IMR-90 (cell line): ENCODE data around the gene MSMO1. TPM values are rescaled to one million over a fixed set of nuclear protein-coding genes. Genes with fewer than 3 reads are reported as not detected.

Experiments used
- ATAC-seq: fragments of 200-7000 bp; cut with Tn5 transposase; 2 replicates; pipeline ENCODE4 v1.9.1; 2020; ENCODE audit warnings: low read depth, mild to moderate bottlenecking, moderate library complexity
- BruUV-seq: library from RNA; stranded (reverse); fragments of 400-500 nt; replicated peaks from 2 replicates; lab custom pipeline; 2021; lab: Mats Ljungman, UMichigan
- CTCF ChIA-PET: fragments of 300-600 bp; formaldehyde crosslinking; extraction: SDS; loops from one replicate; lab custom pipeline; 2021; ENCODE audit warnings: antibody characterized with exemption; lab: Yijun Ruan, JAX
- POLR2A ChIA-PET: fragments of 300-600 bp; sonication (Branson Sonifier 250); formaldehyde crosslinking; loops from one replicate; lab custom pipeline; 2022; ENCODE audit warnings: antibody characterized with exemption; ENCODE audit not compliant: unreplicated experiment; lab: Charles Lee
- DNase-seq: peaks from one replicate; pipeline ENCODE4 v3.0.0; 2013
- H2AFZ ChIP-seq: replicated peaks from 2 replicates; pipeline ENCODE3; 2013; ENCODE audit warnings: low read length, mild to moderate bottlenecking; ENCODE audit not compliant: poor library complexity
- H2AK5ac ChIP-seq: 2 replicates; pipeline ENCODE4 v1.6.1; 2013; ENCODE audit warnings: low read depth, low read length, inconsistent platforms
- H2AK9ac ChIP-seq: replicated peaks from 2 replicates; pipeline ENCODE3; 2013; ENCODE audit warnings: mild to moderate bottlenecking, low read depth, low read length, moderate library complexity; ENCODE audit not compliant: poor library complexity
- H2BK120ac ChIP-seq: 2 replicates; pipeline ENCODE4 v1.6.1; 2013; ENCODE audit warnings: low read depth, low read length, inconsistent platforms
- H2BK15ac ChIP-seq: 3 replicates; pipeline ENCODE4 v1.6.1; 2013; ENCODE audit warnings: low read depth, low read length, inconsistent platforms
- H2BK20ac ChIP-seq: 2 replicates; pipeline ENCODE4 v1.6.1; 2013; ENCODE audit warnings: low read depth, mild to moderate bottlenecking, inconsistent platforms, low read length, moderate library complexity
- H2BK5ac ChIP-seq: 2 replicates; pipeline ENCODE4 v1.6.1; 2013; ENCODE audit warnings: mild to moderate bottlenecking, low read depth, low read length, inconsistent platforms; ENCODE audit not compliant: poor library complexity, severe bottlenecking
- H3K14ac ChIP-seq: replicated peaks from 2 replicates; pipeline ENCODE4 v1.6.1; 2013; ENCODE audit warnings: low read depth, low read length, inconsistent platforms
- H3K18ac ChIP-seq: 2 replicates; pipeline ENCODE4 v1.6.1; 2013; ENCODE audit warnings: low read depth, low read length, control low read depth
- H3K23ac ChIP-seq: 2 replicates; pipeline ENCODE4 v1.6.1; 2013; ENCODE audit warnings: low read depth, low read length, inconsistent platforms
- H3K27ac ChIP-seq: 2 replicates; pipeline ENCODE4 v1.5.1; 2013; ENCODE audit warnings: mild to moderate bottlenecking, control low read depth, low read length; ENCODE audit not compliant: insufficient read depth
- H3K27me3 ChIP-seq: 2 replicates; pipeline ENCODE4 v1.6.1; 2013; ENCODE audit warnings: low read length; ENCODE audit not compliant: control insufficient read depth, insufficient read depth
- H3K36me3 ChIP-seq: 2 replicates; pipeline ENCODE4 v1.6.1; 2013; ENCODE audit warnings: low read length, mixed read lengths; ENCODE audit not compliant: control insufficient read depth, insufficient read depth
- H3K4ac ChIP-seq: 2 replicates; pipeline ENCODE4 v1.6.1; 2013; ENCODE audit warnings: low read depth, low read length, inconsistent platforms
- H3K4me1 ChIP-seq: 2 replicates; pipeline ENCODE4 v1.6.1; 2013; ENCODE audit warnings: low read length, mixed read lengths; ENCODE audit not compliant: control insufficient read depth, insufficient read depth
- H3K4me2 ChIP-seq: 2 replicates; pipeline ENCODE4 v1.6.1; 2013; ENCODE audit warnings: low read depth, mild to moderate bottlenecking, control low read depth, low read length, moderate library complexity
- H3K4me3 ChIP-seq: 2 replicates; pipeline ENCODE4 v1.5.1; 2013; ENCODE audit warnings: low read depth, mild to moderate bottlenecking, control low read depth, low read length, moderate library complexity; ENCODE audit not compliant: insufficient read depth
- H3K56ac ChIP-seq: 2 replicates; pipeline ENCODE4 v1.6.1; 2013; ENCODE audit warnings: low read length, inconsistent platforms; ENCODE audit not compliant: insufficient read depth; ENCODE audit errors: extremely low read depth
- H3K79me1 ChIP-seq, 2 experiments: 2 replicates each; pipeline ENCODE4 v1.6.1; 2013; ENCODE audit warnings: low read length in 2 of 2, inconsistent platforms in 1 of 2, low read depth in 1 of 2
- H3K9ac ChIP-seq: 2 replicates; pipeline ENCODE4 v1.6.1; 2013; ENCODE audit warnings: low read depth, low read length, control low read depth
- H3K9me1 ChIP-seq: 2 replicates; pipeline ENCODE4 v1.6.1; 2013; ENCODE audit warnings: low read length, inconsistent platforms; ENCODE audit not compliant: insufficient read depth
- H3K9me3 ChIP-seq: 2 replicates; pipeline ENCODE4 v1.6.1; 2013; ENCODE audit warnings: low read length; ENCODE audit not compliant: control insufficient read depth, insufficient read depth
- H4K20me1 ChIP-seq: 2 replicates; pipeline ENCODE4 v1.6.1; 2013; ENCODE audit warnings: low read length, inconsistent platforms; ENCODE audit not compliant: insufficient read depth
- H4K5ac ChIP-seq: 2 replicates; pipeline ENCODE4 v1.6.1; 2013; ENCODE audit warnings: mild to moderate bottlenecking, low read depth, low read length, control low read depth
- H4K8ac ChIP-seq, 2 experiments: 2 replicates each; pipeline ENCODE4 v1.6.1; 2013; ENCODE audit warnings: low read depth in 2 of 2, low read length in 2 of 2, control low read depth in 1 of 2, inconsistent platforms in 1 of 2
- H4K91ac ChIP-seq: 2 replicates; pipeline ENCODE4 v1.6.1; 2013; ENCODE audit warnings: low read depth, low read length, inconsistent platforms; ENCODE audit not compliant: insufficient read depth
- CEBPB ChIP-seq: IDR thresholded peaks from 2 replicates; pipeline ENCODE4 v1.6.1; 2012; ENCODE audit warnings: low read depth, low read length, improper control_type of control experiment
- MAZ ChIP-seq: IDR thresholded peaks from 2 replicates; pipeline ENCODE4 v1.6.1; 2012; ENCODE audit warnings: low read depth, mild to moderate bottlenecking, low read length, improper control_type of control experiment, moderate library complexity, borderline replicate concordance
- RFX5 ChIP-seq: IDR thresholded peaks from 2 replicates; pipeline ENCODE4 v1.8.0; 2012; ENCODE audit warnings: low read depth, mild to moderate bottlenecking, low read length, moderate library complexity
- WGBS, 2 experiments: methylation state at CpG; one replicate each; pipeline versions ENCODE4 v1.1.5 to v1.1.7; 2013; ENCODE audit warnings: missing lambda C conversion rate in 2 of 2; ENCODE audit not compliant: insufficient read length in 1 of 2; ENCODE audit errors: extremely low coverage in 2 of 2; 5-methylcytosine and 5-hydroxymethylcytosine counted together
- dilution Hi-C: fragments of 300-500 bp; cut with HindIII; formaldehyde crosslinking; loops from one replicate; pipeline ENCODE4 v1.14.3; 2018; ENCODE audit warnings: low sequenced_read_pairs; ENCODE audit not compliant: unreplicated experiment
- in situ Hi-C: fragments of 300-500 bp; cut with MboI; formaldehyde crosslinking; loops from 3 replicates; pipeline ENCODE4 v1.14.3; 2019; ENCODE audit warnings: low sequenced_read_pairs, inconsistent platforms, mixed read lengths
- intact Hi-C: fragments of 100-400 bp; cut with micrococcal nuclease; formaldehyde crosslinking; loops from 2 replicates; pipeline ENCODE4 v1.10.0; 2022
- polyA plus RNA-seq, 3 experiments: library from polyadenylated mRNA; depleted of rRNA; stranded (reverse); fragments of >200 nt; gene quantifications; 2 replicates each; pipeline ENCODE4 v1.2.3, GENCODE V29; 2012; ENCODE audit warnings: low replicate concordance in 1 of 3
- total RNA-seq: library from RNA; depleted of rRNA; stranded (reverse); fragments of >200 nt; gene quantifications from 2 replicates; pipeline ENCODE4 v1.2.3, GENCODE V29; 2012

Gene MSMO1
- total and polyA plus RNA-seq, 2 of the 4 experiments (the other 2 are of a cell fraction): 40.1 to 42.1 TPM

- H4K20me1 ChIP-seq: no peaks in the 10 kb centered on the region
- H3K23ac ChIP-seq: no peak overlapping the region
- DNase-seq (no peak), ATAC-seq (peak; percentile 44; the same call in 1 of the 2 replicates)
- H3K4me3 ChIP-seq: no peak overlapping the region
- dilution Hi-C loops: no loop called here
- POLR2A ChIA-PET: no interaction called here
- no peak for TF ChIP-seq MAZ
- TF ChIP-seq RFX5: no peak
- TF ChIP-seq CEBPB: peak; percentile 43; the same call in 1 of the 2 replicates
- H4K8ac ChIP-seq: no peak overlapping the region
- BruUV-seq: no TSS peak
- in situ Hi-C loops: no loop called here
- no peaks in the 10 kb centered on the region for H3K9me1 ChIP-seq
- no peaks in the 10 kb centered on the region for H3K79me1 ChIP-seq
- H3K27me3 ChIP-seq: peaks cover 6% of the 10 kb centered on the region
- no peak overlapping the region for H2BK20ac ChIP-seq
- H3K9ac ChIP-seq: no peak overlapping the region
- no peak overlapping the region for H3K27ac ChIP-seq
- H2AK5ac ChIP-seq: no peak overlapping the region
- no peak overlapping the region for H3K56ac ChIP-seq
- H4K5ac ChIP-seq: no peak overlapping the region
- no peak overlapping the region for H3K18ac ChIP-seq
- H2AK9ac ChIP-seq: no peak overlapping the region
- no peak overlapping the region for H2BK120ac ChIP-seq
- no peak overlapping the region for H4K91ac ChIP-seq
- CTCF ChIA-PET: interaction anchor here (0.6 kb wide), 1 partner anchor 50 kb away, joined by 3 read pairs; no protein-coding TSS in a partner anchor
- H2AFZ ChIP-seq: peak overlapping the region; percentile 67
- H2BK5ac ChIP-seq: no peak overlapping the region
- H3K4ac ChIP-seq: no peak overlapping the region
- H3K14ac ChIP-seq: no peak overlapping the region
- intact Hi-C loops: no loop called here
- H3K9me3 ChIP-seq: no peaks in the 10 kb centered on the region
- no peak overlapping the region for H2BK15ac ChIP-seq
- no peaks in the 10 kb centered on the region for H3K36me3 ChIP-seq
- no peaks in the 10 kb centered on the region for H3K4me1 ChIP-seq
- no CpG with 5 or more reads among the region's 6 CpGs for WGBS, 2 experiments
- no peak overlapping the region for H3K4me2 ChIP-seq
These were observed 32.7 kb downstream of the MSMO1 start for GRCh38 chr4:165360041-165360695.
